8988T (cell line): ENCODE results near the gene ZNF512B.
A peak's percentile ranks its signal among the peaks of the same experiment; 100 is the strongest.
"Not testable (repeated sequence)": the region's sequence is repeated elsewhere in the genome, so short reads cannot be mapped to it uniquely, and the experiment has no call there.

Source experiments
- DNase-seq: peaks from one replicate; pipeline ENCODE4 v3.0.0; 2011

The ZNF512B gene

DNA sequence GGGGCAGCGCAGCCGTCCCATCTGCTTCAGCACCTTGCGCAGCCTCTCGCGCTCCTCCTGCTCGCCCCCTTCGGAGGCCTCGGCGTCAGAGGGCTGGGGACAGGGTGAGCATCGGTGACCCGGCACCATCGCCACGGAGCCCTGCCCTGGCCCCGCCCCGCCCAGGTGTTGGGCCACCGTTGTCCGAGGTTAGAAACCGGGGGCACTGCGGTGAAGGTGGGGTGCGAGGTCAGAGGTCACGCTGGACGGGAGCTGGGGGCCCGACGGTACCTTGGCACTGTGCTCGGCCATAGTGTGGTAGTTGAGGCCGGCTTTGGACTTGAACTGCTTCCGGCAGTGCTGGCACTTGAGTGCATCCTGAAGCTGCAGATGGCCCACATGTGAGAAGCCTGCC lies 6.4 kb downstream of the ZNF512B start:
- no peak for DNase-seq

DNA sequence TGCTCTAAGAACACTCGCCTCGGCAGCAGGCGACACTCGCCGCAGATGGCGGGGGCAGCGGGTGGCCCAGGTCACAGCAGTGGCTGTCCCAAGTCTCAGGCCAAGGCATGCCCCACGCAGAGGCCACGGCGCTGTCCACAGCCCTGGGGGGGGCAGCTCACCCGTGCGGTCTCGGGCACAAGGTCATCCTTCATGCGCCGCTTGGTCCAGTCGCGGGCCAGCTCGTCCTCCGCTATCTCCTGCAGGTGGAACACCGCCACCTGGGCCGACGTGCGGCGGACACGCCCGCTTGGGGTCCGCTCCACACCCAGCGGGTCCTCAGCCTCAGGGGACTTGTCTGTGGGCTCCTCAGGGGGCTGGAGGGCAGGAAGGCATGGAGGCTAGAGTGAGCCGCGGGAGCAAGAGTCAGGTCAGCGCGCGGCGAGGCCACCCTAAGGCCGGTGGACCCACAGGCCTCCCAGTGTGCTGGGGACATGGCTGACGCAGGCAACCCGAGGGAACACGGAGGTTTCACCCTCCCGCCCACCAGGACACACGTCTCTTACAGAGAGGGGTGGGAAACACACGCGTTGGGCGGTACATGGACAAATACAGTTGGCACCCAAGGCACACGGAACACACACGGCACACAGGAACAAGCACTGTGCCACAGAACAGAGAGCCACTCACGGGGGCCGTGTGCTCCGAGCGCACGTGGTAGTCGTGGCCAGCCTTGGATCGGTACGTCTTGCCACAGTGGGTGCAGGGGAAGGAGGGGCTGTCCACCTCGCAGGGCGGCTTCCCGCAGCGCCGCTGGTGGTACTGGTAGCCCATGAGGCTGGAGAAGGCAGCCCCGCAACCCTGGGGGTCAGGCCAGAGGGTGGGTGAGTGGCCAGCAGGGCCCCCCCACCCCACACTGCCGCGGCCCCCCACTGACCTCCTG lies 7.0 kb downstream of the ZNF512B start:
- no peak for DNase-seq

DNA sequence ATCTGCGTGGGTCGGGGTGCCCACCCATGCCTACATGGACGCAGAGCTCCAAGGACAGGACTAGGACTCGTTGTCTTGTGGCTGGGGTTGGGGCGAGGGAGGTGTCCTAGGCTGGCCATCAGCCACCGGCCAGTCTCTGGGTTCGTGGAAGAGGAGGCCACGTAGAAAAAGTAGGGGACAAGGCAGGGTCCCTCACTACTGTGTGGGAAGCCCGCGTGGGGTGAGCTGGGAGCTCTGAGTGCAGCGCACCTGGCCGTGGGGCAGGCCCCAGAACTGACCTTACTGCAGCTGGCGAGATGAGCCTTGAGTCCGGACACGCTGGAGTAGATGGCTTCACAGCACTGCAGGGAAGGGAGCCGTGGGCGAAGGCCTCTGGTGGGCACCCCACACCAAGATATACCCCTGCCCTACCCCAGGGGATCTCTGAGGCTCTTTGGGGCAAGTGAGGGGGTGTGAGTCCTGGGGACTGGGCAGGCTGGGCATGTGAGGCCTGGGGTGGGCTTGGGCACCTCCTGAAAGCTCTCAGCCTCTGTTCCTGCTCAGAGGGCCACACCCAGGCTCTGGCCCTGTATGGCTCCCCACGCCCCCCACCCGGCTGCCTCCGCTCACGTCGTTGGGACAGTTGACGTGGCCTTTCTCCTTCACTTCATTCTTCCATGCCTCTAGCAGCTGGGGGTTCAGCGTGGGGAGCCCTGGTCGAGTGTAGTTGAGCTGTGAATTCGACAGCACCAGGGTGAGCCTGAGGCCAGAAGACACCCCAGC lies 7.9 kb downstream of the ZNF512B start:
- DNase-seq = no peak

DNA sequence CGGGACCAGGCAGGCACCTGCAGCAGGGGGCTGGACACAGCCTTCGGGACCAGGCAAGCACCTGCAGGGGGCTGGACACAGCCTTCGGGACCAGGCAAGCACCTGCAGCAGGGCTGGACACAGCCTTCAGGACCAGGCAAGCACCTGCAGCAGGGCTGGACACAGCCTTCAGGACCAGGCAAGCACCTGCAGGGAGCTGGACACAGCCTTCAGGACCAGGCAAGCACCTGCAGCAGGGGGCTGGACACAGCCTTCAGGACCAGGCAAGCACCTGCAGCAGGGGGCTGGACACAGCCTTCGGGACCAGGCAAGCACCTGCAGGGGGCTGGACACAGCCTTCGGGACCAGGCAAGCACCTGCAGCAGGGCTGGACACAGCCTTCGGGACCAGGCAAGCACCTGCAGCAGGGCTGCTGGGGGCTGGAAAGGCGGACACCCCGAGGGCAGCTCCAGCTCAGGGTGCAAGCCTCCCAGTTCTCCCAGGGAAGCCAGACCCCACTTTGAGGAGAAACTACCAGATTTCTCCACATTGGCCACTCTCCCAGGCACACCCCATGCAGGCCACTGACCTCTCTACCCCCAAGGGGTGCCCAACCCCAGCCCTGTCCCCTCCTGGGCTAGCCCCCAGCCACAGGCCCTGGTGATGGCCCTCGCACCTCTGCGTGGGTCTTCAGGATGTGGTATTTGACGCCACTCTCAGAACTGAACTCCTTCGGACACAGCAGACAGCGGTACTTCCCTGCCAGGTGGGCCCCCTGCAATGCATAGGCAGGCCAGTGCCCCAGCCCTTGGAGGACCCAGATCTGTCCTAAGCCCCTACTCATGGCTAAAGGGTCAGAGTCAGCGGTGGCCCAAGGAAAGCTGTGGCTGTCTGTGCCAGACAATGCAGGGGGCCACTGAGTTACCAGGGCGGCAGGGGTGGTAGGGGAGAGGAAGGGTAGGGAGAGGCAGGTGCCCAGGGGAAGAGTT lies 8.8 kb downstream of the ZNF512B start:
- not testable (repeated sequence) for DNase-seq

DNA sequence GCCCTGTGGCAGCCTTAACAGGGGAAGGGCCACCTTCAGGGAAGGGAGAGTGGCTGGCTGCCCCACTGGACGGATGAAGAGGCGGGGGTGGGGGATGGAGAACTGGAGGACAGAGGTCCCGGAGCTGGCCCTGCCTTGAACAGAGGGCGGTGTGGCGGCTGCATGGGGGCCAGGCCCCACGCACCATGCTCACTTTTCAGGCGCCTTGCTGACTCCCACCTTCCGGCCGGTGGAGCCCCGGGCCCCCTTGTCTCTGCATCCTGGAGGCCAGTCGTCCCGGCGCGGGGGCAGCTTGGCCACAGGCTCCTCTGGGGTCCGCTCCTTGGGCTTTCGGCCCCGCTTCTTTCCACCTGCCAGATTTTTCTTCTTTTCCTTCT lies 10.0 kb downstream of the ZNF512B start:
- DNase-seq = no peak

DNA sequence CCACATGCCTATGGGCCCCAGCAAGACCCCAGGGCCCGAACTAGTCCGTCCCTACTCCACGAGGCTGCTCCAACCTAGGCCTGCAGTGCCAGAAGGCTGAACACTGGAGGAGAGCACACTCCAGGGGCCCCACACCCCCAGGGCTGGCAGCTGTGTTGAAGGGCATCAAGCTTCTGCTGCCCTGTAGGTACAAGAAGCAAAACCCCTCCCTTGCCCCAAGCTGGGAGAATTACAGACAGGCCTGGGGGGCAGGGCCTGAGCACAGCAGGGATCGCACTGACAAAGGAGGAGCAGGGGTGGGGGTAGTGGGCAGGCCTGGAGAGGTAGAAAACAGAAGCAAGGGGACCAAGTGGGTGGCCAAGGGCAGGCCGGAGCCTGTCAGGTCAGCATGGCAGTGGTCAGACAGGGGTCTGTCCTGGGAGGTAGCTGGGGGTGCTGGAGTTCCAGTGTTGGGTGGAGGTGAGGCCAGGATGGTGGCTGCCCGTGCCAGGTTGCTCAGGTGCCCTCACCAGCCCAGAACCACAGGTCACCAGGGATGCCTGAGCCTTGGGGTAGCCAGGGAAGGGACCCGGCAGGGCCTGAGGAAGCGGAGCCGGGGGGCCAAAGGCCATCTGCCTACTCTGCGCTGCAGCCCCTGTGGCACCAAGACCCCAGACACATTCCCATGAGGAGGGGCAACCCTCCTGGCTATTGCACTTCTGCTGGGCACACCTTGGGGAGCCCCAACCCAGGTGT lies 10.6 kb downstream of the ZNF512B start:
- DNase-seq = no peak

DNA sequence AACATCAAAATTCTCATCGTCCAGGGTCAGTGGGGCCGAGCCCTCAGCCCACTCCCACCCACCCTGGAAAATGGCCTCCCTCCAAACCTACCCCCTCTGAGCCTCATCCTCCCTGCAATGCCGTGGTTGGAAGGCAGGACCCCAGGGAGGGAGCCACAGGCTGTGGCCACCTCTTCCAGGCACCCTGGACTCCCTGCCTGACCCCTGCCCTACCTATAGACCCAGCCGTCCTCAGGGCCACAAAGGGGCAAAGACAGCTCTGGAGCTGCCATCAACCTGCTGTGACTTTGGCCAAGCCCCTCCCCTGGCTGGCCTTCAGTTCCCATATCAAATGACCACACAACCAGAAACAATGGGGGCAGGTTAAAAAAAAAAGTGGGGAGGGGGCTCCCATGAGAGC lies 11.3 kb downstream of the ZNF512B start:
- no peak for DNase-seq

DNA sequence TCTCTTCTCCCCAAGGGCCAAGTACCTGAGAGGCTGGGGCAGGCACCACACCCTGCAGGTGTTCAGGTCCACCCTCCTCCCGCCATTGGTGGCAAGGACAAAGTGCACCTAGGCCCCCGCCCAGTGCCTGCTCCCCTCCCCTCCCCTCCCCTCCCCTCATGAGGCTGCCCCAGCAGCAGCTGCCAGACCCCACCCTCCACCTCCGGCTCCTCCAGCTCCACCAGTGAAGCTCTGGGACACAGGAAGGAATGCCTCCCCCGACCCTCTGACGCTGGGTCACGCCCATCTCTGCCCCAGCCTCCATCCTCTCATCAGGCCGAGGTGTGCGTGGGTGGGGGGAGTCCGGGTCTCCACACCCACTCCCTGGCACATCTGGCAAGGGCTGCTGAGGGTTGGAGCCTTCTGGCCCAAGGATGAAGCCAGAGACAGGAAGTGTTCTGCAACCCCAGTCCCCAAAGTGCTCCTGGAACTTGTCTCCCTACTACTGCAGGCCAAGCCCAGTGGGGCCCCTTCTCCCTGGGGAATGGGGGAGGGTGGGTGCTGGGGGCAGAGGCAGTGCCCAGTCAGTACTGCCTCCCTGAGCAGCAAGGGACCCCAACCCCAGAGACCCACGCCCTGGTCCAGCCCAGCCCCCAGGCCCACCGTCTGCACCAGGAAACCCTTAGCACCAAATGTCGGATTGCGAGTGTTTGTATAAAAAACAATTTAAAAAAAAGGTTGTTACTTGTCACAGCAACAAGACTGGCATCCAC lies 11.9 kb downstream of the ZNF512B start:
- DNase-seq = no peak

DNA sequence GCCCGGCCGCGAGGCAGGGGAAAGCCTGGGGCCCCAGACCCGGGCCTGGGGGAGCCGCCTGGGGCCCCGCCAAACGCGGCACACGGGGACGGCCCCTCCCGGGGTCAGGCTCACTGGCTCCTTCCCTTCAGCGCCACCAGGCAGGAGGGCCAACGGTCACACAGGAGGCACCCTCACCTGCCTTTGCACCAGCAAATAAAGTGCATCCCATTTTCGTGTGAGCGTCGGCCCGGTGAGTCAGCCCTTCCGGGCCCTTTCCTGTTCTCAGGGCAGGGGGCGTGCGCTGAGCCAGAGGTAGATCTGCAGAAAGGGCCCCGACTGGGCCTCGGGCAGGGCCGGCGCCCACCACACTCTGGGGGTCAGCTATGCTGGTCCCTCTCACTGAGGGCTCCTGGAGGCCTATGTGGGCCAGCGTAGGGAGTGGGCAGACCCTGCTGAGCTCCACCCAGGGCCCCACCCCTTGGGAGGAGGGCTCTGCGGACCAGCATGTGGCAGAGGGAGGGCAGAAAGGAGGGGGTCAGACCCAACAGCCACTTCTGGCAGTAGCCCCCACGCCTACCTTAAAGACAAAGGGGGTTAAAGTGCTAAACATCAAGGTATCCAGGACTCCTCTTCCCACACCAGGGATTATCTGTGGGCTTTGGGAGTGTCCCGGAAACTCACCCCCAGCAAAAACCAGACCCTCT lies 12.6 kb downstream of the ZNF512B start:
- peak; percentile 99 for DNase-seq

DNA sequence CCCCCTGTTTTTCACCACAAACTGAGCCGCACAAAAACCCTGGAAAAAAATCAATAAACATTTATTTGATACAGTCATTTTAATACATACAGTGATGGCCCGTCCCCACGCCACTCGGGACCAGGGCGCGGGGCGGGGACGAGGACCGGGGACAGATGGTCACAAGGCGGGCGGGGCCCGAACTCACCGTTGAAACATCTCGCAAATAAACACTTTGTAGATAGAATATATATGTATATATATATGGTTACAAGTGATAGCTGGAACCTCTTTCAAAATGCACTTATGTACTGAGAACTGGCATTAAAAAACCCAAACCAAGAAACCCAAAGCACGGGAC lies 13.1 kb downstream of the ZNF512B start:
- DNase-seq = no peak

DNA sequence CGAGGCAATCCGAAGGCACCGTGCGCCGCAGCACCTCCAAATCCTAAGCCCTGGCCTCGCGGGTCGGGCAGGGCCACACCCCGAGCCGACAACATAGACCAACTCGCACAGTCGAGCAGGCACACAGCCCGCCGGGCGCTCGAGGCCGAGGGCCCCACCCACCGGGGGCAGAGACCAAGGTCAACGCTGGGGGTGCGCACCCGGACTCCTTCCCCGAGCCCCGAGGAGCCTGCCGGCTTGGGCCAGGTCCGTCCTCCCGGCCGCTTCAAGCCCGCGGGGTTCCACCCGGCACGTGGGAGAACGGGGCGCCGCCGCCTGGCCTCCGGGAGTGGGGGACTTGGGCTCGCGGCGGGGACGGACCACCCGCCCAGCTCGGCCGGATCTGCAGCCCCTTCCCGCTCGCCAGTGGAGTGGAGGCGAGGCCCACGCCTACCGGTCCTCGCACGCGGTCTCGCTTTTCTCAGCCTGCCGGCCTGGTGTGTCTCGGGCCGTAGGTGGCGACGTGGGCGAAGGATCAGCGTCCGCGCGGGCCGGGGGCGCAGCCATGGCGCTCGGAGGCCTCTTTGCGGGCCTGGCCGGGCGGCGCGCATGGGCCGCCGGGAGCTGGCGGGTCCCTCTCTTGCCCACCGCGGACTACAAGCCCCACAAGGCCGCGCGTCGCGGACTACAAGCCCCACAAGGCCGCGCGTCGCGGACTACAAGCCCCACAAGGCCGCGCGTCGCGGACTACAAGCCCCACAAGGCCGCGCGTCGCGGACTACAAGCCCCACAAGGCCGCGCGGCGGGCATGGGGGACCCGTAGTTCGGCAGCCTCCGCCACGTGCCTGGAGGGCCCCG lies 13.7 kb downstream of the ZNF512B start, which contains the start of gene UCKL1:
TSS of gene UCKL1 (minus strand) at position 590 of the 837 bp plus-strand sequence. CDS start at position 546, 44 bp downstream.
- DNase-seq = peak; percentile 98

DNA sequence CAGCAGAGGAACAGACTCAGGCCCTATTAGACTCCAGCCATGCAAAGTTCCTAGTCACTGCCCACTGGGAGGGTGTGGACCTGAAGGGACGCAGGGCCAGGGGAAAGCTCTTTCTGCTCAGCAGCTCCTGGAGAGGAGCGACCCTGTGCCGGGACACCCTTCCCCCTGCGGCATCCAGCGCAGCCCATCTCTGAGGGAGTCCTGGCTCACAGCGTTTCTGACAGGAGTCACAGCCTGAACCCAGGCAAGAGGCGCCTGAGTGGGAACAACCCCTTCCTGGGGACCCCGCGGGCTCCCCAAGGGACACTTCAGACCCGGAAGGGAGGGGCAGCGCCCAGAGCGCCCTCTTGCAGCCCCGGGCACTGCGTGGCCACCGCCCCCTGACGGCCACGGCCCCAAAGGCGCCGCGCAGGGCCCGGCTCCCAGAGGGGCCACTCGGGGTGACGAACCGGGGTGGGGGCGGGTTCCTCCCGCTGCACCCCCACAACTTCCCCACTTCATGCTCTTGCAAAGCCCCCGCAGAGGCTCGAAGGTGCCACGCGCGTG lies 14.4 kb downstream of the ZNF512B start:
- peak; percentile 90 for DNase-seq

DNA sequence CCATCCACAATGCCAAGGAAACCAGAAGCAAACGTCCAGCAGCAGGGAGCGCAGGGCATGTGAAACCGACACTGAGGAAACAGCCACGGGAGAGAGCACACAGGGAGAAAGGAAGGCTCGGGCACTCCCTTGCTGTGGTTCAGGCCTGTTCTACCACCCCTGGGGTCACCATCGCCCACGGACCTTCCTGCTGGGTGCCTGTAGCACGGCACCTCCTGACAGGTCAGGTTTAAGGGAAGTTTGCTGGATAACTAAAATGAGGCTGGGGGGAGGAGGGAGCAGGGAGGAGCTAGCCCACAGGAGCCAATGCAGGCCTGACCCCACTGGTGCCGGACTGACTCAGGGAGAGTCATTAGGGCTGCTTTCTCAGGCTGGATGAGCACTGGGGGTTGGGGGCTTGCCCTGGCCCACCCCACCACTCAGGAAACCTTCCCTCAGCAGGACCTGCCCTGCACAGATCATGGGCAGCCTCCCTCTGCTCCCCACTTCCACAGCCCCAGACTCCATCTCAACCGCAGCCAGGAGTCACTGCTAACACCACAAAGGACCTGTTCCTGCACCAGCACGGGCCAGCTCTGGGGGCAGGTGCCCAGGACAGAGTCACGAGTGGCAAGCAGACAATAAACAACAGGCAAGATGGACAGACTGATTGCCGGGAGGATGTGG lies 15.8 kb downstream of the ZNF512B start:
- DNase-seq = no peak

DNA sequence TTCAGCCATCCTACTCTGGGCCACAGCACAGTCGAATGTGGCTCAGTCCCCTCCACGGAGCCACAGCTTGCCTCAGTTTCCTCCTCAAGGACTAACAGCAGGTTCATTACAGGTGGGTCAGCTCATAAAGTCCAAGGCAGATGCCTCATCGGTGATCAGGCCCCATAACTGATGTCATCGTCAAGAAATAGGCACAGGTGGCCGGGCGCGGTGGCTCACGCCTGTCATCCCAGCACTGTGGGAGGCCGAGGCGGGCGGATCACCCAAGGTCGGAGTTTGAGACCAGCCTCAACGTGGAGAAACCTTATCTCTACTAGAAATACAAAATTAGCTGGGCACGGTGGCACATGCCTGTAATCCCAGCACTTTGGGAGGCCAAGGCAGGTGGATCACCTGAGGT lies 17.0 kb downstream of the ZNF512B start:
- DNase-seq = no peak

DNA sequence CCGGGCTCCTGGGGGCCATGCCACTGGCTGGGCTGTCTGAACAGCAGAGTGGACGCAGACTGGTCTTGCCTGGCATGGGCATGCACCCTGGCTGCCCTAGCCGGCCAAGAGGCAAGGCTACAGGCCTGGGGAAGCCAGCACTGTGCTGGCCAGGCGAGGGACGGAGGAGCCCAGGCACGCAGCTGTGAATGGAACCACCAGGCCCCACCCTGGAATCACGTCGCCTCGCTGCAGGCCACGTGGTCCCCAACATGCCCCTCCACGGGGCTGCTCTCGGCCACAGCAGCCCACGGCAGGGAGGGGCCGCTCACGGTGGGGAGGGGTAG lies 17.6 kb downstream of the ZNF512B start:
- DNase-seq = no peak

DNA sequence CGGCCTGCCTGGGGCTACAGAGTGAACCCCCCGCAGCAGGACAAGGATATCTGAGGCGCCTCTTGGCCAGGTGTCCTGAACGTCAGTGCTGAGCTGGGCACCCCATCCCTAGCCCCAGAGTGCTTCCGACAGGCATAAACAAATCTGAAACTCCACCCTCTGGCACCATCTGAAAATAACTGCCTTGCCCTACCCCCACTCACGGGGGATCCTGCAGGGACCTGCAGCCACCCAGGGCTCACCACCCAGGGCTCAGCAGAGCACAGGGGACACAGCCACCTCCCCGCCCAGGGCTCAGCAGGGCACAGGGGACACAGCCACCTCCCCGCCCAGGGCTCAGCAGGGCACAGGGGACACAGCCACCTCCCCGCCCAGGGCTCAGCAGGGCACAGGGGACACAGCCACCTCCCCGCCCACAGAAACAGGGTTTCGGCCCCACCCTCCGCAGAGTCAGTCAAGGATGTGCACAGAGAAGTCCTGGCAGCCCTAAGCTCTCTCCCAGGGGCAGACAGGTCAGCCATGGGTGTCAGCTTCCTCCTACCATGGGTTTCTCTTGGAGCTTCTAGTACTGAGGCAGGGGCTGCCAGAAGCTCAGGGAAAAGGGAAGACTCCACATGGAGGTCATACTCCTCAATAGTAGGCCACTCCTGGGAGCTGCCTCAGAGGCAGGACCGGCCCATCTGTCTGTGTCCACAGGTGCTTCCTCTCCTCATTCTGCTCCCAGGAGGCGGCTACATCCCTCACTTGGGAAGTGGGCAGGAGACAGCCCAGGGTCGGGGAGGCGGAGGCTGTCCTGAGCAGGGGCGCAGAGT lies 18.1 kb downstream of the ZNF512B start:
- DNase-seq = no peak

DNA sequence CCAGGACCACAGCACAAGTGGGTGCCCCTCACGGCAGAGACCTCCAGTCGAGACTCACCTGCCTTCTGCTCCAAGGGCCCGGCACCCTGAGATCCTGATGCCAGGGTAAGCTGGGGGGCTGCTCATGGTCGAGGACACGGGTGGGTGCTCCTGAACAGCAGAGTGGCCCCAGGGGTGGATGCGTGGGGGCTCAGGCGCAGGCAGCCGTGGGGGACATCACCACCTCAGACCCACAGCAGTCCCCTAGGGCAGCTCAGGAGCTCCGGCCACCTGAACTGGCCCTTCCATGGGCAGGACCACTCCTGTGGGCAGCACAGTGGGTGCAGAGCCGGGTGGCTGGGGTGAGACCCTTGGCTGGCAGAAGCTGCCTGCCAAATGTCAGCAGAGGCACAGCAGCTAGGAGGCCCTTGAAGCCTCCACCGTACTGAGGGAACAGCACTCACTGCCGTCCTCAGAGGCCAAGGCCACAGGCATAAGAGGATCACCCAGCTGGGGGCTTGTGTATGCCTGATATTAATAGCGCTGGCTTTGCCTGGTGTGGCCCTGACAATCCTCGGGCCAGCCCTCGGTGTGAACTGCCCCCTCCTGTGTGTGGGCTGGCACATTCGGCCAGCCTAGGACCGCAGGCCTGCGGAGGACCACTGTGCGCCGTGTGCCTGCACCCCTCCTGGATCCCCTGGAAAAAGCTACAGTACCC lies 18.9 kb downstream of the ZNF512B start:
- DNase-seq = no peak
